ENCODE data around the gene GAP43.
A peak's percentile ranks its signal among the peaks of the same experiment; 100 is the strongest.
"Not testable (repeated sequence)": the region's sequence is repeated elsewhere in the genome, so short reads cannot be mapped to it uniquely, and the experiment has no call there.

Gene GAP43

DNA sequence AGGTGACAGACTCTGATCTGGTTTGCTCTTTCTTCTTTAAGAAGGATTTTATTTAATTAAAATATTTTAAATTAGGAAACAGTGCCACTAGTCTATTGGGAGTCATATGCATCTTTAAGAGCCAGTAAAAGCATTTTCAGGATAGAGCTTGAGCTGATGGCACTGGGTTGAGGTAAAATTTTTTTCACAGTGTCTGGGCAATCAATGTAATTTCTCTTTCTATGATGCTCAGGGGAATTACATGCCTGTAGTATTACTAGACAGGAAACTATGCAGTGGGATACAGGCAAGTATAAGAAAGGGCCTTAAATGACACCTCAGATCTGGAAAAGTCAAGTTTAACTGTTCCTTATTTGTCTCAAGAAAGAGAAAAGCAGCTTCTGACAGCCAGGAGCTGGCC is 76.4 kb downstream of the GAP43 start:
- DNase-seq = no peak

DNA sequence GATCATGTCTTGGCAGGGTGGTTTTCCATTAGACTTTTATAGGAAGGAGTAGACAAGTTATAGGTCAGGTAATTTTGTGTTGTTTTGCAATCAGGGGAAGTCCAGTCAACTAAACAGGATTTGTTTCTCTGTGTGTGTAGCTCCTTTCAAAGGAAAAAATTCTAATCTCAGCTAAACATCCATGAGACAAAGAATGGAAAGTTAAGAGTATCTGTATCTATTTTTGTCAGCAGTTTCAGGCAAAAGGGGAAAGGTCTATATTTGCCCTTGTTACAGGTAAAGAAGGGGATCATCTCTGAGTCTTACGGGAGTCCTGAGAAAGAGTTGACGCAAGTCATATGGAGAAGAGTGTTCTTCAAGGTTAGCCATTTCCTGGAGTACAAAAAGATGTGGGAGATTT is 79.3 kb downstream of the GAP43 start:
- DNase-seq = no peak

- DNase-seq = no peak
Observed at GRCh38 chr3:115704661-115705338, 81.5 kb downstream of the GAP43 start.

DNA sequence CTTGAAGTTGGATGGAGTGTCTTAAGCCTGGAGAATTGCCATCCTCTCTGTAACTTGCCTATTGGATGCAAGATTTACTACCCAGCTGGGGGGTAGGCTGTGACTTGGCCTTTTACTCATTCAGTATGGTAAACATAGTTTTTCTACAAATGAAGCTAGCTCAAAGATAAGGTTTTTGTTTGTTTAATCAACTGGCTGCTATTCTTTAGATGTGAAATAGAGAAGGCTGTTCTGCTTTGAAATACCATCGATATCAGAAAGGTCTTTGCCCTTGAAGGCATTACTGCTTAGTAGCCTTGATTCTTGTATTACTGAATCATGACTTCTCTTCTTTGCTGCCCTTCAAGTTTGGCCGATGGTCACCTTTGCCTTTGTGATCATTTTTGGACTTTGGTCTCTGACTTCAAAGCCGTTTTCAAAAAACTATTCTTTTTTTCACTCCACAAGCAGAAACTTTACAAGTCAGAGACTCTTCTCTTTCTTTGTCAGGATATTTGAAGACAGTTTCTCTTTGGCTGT is 83.1 kb downstream of the GAP43 start:
- no peak for DNase-seq

GRCh38 chr3:115708540-115708939 is 85.2 kb downstream of the GAP43 start:
- no peak for DNase-seq

DNA sequence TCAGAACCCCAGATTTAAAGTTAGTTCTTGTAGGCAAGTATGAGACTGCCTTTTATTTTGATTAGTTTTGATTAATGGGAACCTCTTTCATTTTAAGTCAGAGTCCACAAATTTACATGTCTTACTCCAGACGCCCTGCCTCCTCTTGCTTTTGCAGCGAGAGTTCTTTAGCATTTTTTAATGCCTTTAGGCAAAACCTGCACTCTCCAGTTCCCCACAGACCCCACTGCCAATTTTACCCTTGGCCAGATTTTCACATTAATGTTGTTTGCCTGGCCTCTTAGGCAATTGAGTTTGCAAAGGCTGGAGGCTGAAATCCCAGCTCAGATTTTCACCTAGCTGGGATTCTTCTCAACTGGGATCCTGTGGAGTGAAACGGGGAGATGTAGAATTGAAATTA is 85.8 kb downstream of the GAP43 start:
- no peak for DNase-seq

- no peak for DNase-seq
Observed at GRCh38 chr3:115709931-115710330, 86.6 kb downstream of the GAP43 start.

- no peak for DNase-seq
Observed at GRCh38 chr3:115710799-115711198, 87.5 kb downstream of the GAP43 start.

DNA sequence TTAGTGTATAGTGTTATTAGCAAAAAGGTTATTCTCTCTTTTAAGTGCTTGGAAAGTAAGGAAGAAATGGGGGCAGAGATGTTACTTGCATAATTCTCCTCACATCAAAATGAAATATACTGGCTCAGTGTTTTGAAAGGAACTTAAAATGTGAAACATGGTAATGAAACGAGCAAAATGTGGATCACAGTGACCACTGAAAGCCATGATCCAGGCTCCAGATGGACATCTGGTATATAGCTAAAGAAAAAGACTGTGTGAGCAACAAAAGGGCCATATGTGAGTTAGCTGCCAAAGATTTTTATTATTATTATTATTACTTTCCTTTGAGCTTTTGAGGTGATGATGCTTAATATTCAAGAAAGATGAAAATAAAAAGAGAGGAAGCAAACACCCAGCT is 89.6 kb downstream of the GAP43 start:
- DNase-seq = no peak

DNA sequence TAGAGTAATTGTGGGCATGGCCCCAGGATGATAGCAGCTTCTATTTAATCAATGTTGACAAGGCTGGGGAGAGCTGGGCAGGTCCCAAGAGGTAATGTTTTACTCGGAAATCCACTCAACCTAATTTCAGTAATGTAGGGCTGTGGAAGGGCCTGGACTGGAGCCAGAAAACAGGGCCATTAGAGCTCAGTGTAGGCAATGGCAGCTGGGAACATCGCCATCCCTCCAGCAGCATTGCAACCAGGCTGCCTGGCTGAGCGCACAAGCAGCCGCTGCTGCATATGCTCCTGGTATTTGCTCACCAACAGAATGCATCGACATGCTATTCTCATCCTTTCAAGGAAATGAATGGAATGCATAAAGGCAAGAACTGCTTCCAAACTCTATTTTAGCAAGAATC is 90.0 kb downstream of the GAP43 start:
- peak; percentile 52 for DNase-seq

DNA sequence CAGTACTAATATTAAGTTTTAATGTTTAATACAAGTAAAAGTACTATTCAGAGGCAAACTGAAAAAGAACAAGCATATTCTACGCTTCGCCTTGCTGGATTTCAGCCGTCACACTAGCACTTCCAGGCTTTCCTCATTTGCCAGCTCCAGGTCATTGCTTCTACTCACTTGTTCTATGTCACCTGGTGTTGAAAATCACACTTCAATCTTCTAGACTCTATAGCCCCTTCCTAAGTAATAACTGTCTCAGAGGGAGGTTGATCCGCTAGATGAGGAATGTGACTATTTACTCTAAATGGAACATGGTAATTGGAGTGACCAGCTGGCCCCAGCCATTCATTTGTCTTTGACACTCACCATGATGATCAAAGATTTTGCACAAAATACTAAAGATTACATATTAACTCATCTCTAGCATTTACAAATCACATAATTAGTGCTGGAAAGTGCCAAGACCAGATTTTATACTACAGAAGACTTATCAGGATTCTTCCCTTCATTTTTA is 92.0 kb downstream of the GAP43 start:
- no peak for DNase-seq

DNA sequence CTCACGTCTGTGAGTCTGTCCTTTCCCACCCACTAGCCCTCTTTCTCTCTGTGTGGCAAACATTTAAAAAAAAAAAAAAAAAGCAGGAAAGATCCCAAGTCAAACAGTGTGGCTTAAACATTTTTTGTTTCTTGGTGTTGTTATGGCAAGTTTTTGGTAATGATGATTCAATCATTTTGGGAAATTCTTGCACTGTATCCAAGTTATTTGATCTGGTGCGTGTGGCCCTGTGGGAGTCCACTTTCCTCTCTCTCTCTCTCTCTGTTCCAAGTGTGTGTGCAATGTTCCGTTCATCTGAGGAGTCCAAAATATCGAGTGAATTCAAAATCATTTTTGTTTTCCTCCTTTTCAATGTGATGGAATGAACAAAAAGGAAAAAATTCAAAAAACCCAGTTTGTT is 97.7 kb downstream of the GAP43 start:
- DNase-seq = no peak

DNA sequence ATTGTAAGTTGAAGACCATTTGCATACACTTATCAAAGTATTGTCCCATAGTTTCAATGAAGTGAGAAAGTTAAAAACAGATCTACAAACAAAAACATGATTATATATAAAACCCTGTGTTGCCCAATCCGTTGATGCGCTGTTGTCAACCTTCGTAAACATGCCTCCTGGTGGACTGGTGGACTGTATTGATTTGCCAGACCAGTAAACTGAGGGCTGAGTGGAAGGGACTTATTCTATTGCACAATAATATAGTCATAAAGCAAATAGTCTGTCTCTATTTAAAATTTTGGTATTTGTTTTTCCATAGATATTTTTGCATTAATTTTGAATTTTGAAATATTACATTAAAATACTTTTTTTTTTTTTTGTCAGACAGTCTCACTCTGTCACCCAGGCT is 102.5 kb downstream of the GAP43 start:
- DNase-seq = no peak

GRCh38 chr3:115727135-115727534 is 103.8 kb downstream of the GAP43 start:
- DNase-seq = no peak

DNA sequence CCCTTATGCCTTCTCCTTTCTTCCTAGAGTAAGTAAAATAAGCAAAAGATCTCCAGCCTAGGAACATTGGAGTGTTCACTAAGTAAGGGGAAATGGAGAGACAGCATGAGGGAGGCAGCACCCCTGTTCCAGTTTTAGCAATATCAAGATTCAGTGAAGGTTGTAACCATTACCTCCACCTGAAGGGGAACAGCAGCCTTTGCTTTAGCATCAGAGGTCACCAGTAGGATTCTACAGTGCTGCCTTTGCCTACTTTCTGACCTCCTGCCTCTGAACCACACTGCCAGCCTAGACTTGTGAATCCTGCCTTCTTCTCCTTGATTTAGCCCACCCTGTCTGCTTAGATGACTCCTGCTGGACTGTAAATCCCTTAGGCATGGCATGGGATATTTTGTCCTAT is 104.7 kb downstream of the GAP43 start:
- no peak for DNase-seq

GRCh38 chr3:115736341-115736740 is 113.0 kb downstream of the GAP43 start:
- not testable (repeated sequence) for DNase-seq

DNA sequence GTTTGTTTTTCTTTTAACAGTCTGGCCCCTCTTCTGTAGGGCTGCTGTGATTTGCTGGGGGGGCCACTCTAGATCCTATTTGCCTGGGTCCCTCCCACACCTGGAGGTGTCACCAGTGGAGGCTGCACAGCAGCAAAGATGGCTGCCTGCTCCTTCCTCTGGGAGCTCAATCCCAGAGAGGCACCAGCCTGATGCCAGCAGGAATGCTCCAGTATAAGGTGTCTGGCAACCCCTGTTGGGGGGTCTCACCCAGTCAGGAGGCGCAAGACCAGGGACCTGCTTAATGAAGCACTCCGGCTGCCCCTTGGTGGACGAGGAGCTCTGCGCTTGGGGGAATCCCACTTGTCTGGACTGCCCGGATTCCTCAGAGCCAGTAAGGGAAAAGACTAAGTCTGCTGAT is 118.3 kb downstream of the GAP43 start:
- DNase-seq = no peak

DNA sequence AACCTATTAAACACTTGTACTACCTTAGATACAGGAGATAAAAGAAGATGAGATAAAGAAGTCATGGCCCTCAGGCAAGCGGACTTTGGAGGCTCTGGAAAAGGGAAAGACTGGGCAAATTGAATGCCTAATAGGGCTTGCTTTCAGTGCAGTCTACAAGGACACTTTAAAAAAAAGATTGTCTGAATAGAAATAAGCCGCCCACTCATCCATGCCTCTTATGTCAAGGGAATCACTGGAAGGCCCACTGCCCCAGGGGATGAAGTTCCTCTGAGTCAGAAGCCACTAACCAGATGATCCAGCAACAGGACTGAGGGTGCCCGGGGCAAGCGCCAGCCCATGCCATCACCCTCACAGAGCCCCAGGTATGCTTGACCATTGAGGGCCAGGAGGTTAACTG is 121.2 kb downstream of the GAP43 start:
- not testable (repeated sequence) for DNase-seq

- not testable (repeated sequence) for DNase-seq
Observed at GRCh38 chr3:115752978-115753377, 129.7 kb downstream of the GAP43 start.

GRCh38 chr3:115758076-115758763 is 134.9 kb downstream of the GAP43 start:
- DNase-seq = no peak

GRCh38 chr3:115760716-115761115 is 137.4 kb downstream of the GAP43 start:
- DNase-seq = no peak

GRCh38 chr3:115761927-115762305 is 138.6 kb downstream of the GAP43 start:
- no peak for DNase-seq

DNA sequence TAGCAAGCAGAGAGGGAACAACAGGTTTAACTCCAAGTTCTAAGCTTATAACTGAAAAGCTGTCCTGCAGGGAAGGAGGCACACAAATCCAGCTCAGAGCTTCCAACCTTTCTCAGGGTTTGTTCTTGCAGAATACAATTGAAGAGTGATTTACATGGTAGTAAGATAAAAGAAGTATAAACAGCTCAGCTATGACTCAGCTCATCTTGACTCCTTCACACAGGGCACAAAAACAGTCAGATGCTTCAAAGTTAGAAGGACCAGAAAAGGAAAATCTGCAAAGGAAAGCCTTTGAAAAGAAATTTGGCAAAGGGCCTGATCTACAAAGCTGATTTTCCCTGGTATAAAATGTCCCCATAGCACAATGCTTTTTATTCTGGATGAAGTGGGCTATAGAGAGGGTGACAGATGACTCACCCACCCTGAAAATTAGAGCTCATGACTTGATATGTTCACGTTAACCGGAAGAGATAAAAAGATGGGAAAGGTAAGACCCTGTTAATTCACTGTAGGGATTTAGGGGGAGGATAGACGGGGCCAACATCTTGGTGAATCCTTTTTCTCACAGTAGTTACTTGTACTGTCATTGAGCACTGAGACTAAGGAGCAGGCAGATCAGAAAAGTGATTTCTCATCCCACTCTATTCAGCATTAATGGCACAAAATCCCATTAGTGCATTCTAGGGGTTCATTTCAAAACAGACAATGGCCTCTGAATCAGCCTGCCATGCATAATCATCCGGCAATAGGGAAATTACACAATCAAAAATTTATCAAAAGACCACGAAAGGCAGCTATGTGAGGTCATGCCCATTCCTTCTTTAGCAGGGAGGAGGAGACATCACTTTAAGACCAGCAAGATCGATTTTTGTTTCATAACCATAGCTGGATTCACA is 143.5 kb downstream of the GAP43 start:
- no peak for DNase-seq

Measured in right forelimb (tissue), 1 donor.